ENCODE measurements around the gene ZNF429.
"Not testable (repeated sequence)": the region's sequence is repeated elsewhere in the genome, so short reads cannot be mapped to it uniquely, and the experiment has no call there.

Gene ZNF429

GRCh38 chr19:21505459-21506451 lies at the start of gene ZNF429:
ZNF429 (plus strand) TSS chr19:21505602; CDS start chr19:21505772, 170 bp downstream.
- peak; percentile 87 for DNase-seq (ENCODE audit: low read depth)

DNA sequence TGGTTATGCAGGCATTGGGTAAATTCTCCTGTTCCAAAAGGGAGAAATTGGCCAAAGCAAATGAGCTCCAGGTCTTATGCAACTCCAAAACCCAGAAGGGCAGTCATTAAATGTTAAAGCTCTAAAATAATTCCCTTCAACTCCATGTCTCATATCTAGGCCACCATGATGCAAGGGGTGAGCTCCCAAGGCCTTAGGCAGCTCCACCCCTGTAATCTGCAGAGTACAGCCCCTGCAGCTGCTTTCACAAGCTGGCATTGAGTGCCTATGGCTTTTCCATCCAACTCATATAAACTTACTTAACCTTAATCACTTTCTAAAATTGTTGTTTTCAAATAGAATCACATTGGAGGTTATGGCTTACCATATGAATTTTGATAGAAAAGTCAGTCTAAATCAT lies 44.7 kb upstream of the ZNF429 start:
- DNase-seq (ENCODE audit: low read depth) = no peak

GRCh38 chr19:21462540-21462939 lies 42.9 kb upstream of the ZNF429 start:
- DNase-seq (ENCODE audit: low read depth) = no peak

- no peak for DNase-seq (ENCODE audit: low read depth)
Observed at GRCh38 chr19:21463449-21464105, 41.8 kb upstream of the ZNF429 start.

DNA sequence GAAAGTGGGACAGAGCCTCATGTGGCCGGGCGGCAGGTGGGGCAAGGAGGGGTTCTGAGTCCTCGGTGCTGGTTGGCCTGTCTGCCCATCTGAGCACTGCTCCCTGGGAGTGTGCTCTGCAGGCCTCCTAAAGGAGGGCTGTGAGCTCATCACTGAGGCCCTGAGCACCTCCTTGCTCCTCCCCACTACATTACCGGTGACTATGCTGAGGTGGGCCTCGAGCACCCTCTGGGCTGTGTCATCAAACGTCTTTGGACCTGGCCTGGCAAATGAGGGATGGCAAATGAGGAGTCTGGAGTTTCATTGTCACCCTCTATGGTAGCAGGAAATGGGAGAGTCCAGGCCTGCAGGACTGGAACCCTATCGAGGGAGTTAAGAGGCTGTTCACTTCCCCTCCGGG lies 38.8 kb upstream of the ZNF429 start:
- no peak for DNase-seq (ENCODE audit: low read depth)

GRCh38 chr19:21468791-21469190 lies 36.6 kb upstream of the ZNF429 start:
- DNase-seq (ENCODE audit: low read depth) = no peak

DNA sequence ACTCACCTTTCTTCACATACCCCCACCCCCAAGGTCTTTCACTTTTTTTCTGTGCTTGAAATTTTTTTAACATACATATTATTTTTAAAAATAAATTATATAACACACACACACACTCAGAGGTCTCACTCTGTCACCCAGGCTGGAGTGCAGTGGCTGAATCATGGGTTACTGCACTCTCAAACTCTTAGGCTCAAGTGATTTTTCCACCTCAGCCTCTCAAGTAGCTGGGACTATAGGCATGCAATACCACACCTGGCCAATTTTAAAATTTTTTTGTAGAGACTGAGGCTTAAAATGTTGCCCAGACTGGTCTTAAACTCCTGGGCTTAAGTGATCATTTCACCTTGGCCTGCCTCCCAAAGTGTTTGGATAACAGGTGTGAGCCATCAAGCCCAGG lies 32.9 kb upstream of the ZNF429 start:
- no peak for DNase-seq (ENCODE audit: low read depth)

DNA sequence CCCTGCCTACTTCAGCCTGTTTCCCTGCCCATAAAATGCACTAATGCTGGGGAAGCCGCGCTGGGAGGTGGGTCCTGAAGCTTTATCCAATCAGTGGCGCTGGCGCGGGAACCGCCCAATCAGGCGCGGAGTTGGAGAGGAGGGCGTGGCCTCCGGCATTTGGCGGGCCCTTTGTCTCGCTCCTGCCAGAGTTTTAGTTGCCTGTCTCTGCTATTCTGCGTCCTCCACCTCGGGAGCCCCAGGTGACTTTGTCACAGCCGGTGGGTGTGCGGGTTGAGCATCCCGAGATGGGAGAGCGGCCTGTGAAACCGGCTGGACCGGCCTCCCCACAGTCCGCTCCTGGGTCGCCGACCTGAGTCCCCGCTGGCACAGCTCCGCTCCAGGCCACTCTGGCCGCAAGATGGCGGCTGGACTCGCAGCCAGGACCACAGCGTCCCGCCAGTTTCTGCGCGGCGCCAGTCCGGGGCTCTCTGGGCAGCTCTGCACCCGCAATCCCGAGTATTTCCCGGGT lies 30.7 kb upstream of the ZNF429 start:
- DNase-seq (ENCODE audit: low read depth) = peak; percentile 30

DNA sequence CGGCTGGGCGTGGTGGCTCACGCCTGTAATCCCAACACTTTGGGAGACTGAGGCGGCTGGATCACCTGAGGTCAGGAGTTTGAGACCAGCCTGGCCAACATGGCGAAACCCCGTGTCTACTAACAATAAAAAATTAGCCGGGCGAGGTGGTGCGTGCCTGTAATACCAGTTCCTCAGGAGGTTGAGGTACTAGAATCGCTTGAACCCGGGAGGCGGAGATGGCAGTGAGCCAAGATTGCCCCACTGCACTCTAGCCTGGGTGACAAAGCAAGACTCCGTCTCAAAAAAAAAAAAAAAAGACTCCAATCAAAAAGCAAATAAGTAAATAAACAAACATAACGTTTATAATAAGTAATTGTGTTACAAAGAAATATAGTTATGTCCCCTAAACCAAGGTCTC lies 23.0 kb upstream of the ZNF429 start:
- not testable (repeated sequence) for DNase-seq (ENCODE audit: low read depth)

DNA sequence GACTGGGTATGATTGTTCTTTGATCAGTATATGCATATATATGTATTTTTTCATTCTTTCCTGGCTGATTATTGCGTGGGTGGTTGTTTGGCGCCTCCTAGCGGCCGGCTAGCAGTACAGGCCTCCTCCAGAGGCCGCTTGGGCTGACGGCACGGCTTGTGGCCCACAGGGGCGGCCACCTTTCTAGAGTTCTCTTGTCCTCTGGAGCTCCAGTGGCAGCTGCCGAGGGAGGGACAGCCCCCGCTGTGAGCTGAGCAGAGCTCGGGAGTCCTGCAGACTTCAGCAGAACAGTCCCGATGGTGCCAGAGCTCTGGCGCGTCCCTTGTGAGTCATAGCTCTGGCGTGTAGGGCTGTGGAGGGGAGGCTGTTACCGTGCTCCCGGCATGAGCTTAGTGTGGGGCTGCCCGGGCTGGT lies 22.5 kb upstream of the ZNF429 start:
- no peak for DNase-seq (ENCODE audit: low read depth)

GRCh38 chr19:21483589-21484170 lies 21.7 kb upstream of the ZNF429 start:
- no peak for DNase-seq (ENCODE audit: low read depth)

DNA sequence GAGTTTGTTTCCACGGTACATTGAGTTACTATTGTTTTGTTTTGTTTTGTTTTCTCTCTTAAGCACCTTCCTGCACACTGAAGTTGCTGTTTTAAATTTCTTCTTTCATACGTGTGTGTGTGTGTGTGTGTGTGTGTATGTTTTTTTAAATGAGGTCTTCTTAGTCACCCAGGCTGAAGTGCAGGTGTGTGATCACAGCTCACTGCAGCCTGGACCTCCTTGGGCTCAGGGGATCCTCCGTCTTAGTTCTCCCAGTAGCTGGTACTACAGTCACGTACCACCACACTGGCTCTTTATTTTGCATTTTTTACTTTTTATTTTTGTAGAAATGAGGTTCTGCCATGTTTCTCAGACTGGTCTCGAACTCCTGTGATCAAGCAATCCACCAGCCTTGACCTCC lies 20.8 kb upstream of the ZNF429 start:
- DNase-seq (ENCODE audit: low read depth) = no peak

- no peak for DNase-seq (ENCODE audit: low read depth)
Observed at GRCh38 chr19:21485926-21486325, 19.5 kb upstream of the ZNF429 start.

DNA sequence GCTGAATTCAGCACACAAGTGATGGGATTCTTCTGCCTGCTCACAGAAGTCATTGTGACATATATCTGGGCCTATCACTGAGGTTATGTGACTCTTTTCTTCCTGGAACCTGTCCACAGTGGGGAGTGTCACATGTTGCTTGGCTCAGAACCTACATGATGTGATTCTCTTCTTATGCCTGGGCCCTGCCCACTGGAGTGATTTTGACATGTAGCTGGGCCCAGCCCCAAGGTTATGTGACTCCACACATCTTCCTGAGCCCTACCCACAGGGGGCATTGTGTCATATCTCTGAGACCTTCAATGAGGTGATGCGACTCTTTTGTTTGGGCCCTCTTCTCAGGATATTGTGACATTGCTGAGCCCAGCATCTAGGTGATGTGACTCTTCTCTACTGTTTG lies 17.4 kb upstream of the ZNF429 start:
- DNase-seq (ENCODE audit: low read depth) = no peak

DNA sequence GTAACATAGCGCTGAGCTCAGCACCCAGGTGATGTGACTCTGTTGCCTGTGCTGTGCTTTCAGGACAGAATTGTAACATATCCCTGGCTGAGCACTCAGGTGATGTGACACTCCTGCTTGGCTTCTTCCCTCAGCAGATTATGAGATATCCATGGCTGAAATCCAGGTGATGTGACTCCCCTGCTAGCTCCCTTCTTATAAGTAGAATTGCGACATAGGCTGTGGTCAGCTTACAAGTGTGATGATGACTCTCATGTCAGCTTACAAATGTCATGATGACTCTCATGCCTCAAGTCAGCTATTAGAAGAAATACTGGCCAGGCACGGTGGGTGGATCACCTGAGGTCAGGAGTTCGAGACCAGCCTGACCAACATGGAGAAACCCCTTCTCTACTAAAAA lies 14.3 kb upstream of the ZNF429 start:
- DNase-seq (ENCODE audit: low read depth) = no peak

DNA sequence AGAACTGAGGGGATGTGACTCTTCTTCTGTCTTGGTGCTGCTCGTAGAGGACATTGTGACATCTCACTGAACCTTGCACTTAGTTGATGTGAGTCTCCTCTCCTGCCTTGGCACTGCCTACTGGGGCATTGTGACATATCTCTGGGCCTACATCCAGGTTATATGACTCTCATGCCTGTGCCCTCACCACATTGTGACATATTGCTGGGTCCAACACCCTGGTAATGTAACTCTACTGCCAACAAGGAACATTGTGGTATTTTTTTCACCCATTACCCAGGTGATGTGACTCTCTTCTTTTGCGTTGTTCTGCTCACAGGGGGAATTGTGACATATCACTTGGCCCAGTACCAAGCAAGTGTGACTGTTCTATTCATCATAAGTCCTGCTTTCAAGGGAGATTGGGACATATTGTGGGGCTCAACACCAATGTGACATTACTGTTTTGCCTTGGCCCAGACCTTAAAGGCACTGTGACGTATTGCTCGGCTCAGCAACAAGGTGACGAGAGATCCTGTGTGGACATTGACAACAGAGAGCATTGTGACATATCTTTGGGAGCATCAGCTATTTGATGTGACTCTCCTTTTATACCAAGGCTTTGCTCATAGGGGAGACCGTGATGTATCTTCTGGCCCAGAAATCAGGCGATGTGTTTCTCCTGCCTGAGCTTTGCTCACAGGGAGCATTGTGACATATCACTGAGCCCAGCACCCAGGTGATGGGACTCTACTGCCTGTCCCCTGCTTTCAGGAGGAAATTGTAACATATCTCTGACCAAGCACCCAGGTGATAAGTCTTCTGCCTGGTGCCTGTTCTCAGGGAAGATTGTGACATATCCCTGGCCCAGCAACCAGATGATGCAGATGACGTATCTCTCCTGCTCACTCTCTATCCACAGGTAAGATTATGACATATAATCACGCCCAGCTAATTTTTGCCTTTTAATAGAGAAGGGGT lies 12.2 kb upstream of the ZNF429 start:
- DNase-seq (ENCODE audit: low read depth) = no peak

DNA sequence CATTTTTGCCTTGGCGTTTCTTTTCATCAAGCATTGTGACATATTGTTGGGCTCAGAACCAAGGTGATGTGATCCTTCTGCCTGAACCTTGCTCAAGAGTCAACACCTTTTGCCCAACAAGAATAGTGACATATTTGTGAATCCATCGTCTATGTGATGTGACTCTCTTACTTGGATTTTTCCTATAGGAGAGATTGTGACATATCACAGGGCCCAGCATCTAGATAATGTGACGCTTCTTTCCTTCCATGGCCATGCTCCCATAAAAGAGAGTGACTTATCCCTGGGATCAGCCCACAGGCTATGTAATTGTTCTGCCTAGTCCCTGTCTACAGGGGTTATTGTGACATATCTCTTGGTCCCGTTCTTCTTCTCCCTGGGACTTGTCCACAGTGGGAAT lies 8.5 kb upstream of the ZNF429 start:
- no peak for DNase-seq (ENCODE audit: low read depth)

DNA sequence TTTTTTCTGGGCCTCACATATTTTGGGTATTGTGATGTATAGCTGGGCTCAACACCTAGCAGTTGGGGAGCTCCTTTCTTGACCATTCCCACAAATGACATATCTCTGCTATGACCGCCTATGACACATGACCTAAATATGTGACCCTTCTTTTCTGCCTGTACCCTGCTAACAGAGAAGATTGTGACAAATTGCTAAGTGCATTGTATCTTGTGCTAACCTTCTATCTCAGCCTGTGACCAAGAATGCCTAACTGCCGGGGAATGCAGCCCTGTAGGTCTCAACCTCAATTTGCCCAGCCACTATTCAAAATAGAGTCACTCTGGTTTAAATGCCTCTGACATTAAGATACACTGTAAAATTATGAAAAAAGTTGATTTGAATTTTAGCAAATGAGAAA lies 6.8 kb upstream of the ZNF429 start:
- DNase-seq (ENCODE audit: low read depth) = no peak

GRCh38 chr19:21508198-21508597 lies 2.8 kb downstream of the ZNF429 start:
- no peak for DNase-seq (ENCODE audit: low read depth)

- not testable (repeated sequence) for DNase-seq (ENCODE audit: low read depth)
Observed at GRCh38 chr19:21511058-21511457, 5.7 kb downstream of the ZNF429 start.

GRCh38 chr19:21512609-21513008 lies 7.2 kb downstream of the ZNF429 start:
- DNase-seq (ENCODE audit: low read depth) = not testable (repeated sequence)

Measured in non-pigmented ciliary epithelial cell (primary cell).